ENCODE results near the gene CHRND. TPM values are rescaled to one million over a fixed set of nuclear protein-coding genes. Genes with fewer than 3 reads are reported as not detected.

CHRND gene
- polyA plus RNA-seq, 1 donor from 2014 or later: not detected

- Histone ChIP-seq H3K27ac (ENCODE audit: low read length) (peak overlapping the region; percentile 65), H3K4me2 (ENCODE audit: low read length) (no peak overlapping the region), H3K9ac (ENCODE audit: low read length) (peak overlapping the region; percentile 51), H3K27me3 (ENCODE audit: insufficient read depth, low read depth, low read length) (peaks cover 10% of the 10 kb centered on the region), H3K79me2 (replicated peaks; ENCODE audit: insufficient read depth, low read length) (no peaks in the 10 kb centered on the region), H3K9me2 (ENCODE audit: insufficient read depth, low read length) (no peaks in the 10 kb centered on the region), H3K4me3 (ENCODE audit: low read length) (no peak overlapping the region), H4K20me1 (ENCODE audit: insufficient read depth) (no peaks in the 10 kb centered on the region), H2AFZ (ENCODE audit: low read depth, low read length) (peak overlapping the region; percentile 21), H3F3A (ENCODE audit: insufficient read depth, low read length, poor library complexity, severe bottlenecking) (peaks cover 5% of the 10 kb centered on the region), H3K9me3 (ENCODE audit: low read length) (no peaks in the 10 kb centered on the region), H3K36me3 (ENCODE audit: insufficient read depth, low read length) (no peaks in the 10 kb centered on the region)
- TF ChIP-seq EP300 (conservative IDR thresholded peaks at IDR 0.05; ENCODE audit: poor library complexity, severe bottlenecking) (no peak), TAF1 (IDR thresholded peaks at IDR 0.05; ENCODE audit: low read depth) (peak; percentile 20)
These were observed 20.1 kb upstream of the CHRND start for GRCh38 chr2:232505856-232506255.

GRCh38 chr2:232506709-232507108, 19.3 kb upstream of the CHRND start:
- no peaks in the 10 kb centered on the region for H3K79me2 ChIP-seq (replicated peaks; ENCODE audit: insufficient read depth, low read length)
- no peak overlapping the region for H2AFZ ChIP-seq (ENCODE audit: low read depth, low read length)
- H3K27ac ChIP-seq (ENCODE audit: low read length): peak overlapping the region; percentile 65
- H3K27me3 ChIP-seq (ENCODE audit: insufficient read depth, low read depth, low read length): peaks cover 10% of the 10 kb centered on the region
- no peak overlapping the region for H3K4me3 ChIP-seq (ENCODE audit: low read length)
- H3K36me3 ChIP-seq (ENCODE audit: insufficient read depth, low read length): no peaks in the 10 kb centered on the region
- H3K9me3 ChIP-seq (ENCODE audit: low read length): no peaks in the 10 kb centered on the region
- H4K20me1 ChIP-seq (ENCODE audit: insufficient read depth): no peaks in the 10 kb centered on the region
- TF ChIP-seq SMC3 (conservative IDR thresholded peaks at IDR 0.05; ENCODE audit: poor library complexity) (no peak), CTCF (IDR thresholded peaks at IDR 0.05; ENCODE audit: poor library complexity, severe bottlenecking) (no peak), REST (IDR thresholded peaks at IDR 0.05; ENCODE audit: borderline replicate concordance) (no peak), RAD21 (conservative IDR thresholded peaks at IDR 0.05) (no peak), EP300 (conservative IDR thresholded peaks at IDR 0.05; ENCODE audit: poor library complexity, severe bottlenecking) (no peak), MXI1 (conservative IDR thresholded peaks at IDR 0.05; ENCODE audit: poor library complexity, severe bottlenecking) (no peak)
- H3K4me2 ChIP-seq (ENCODE audit: low read length): no peak overlapping the region
- no peaks in the 10 kb centered on the region for H3K9me2 ChIP-seq (ENCODE audit: insufficient read depth, low read length)
- H3F3A ChIP-seq (ENCODE audit: insufficient read depth, low read length, poor library complexity, severe bottlenecking): peaks cover under 1% of the 10 kb centered on the region
- H3K9ac ChIP-seq (ENCODE audit: low read length): peak overlapping the region; percentile 51

- Histone ChIP-seq H3K9ac (ENCODE audit: low read length) (peak overlapping the region; percentile 21), H4K20me1 (ENCODE audit: insufficient read depth) (no peaks in the 10 kb centered on the region), H3K4me3 (ENCODE audit: low read length) (no peak overlapping the region), H3F3A (ENCODE audit: insufficient read depth, low read length, poor library complexity, severe bottlenecking) (no peaks in the 10 kb centered on the region), H3K79me2 (replicated peaks; ENCODE audit: insufficient read depth, low read length) (no peaks in the 10 kb centered on the region), H3K9me3 (ENCODE audit: low read length) (no peaks in the 10 kb centered on the region), H3K4me2 (ENCODE audit: low read length) (no peak overlapping the region), H3K27ac (ENCODE audit: low read length) (no peak overlapping the region), H3K9me2 (ENCODE audit: insufficient read depth, low read length) (no peaks in the 10 kb centered on the region), H3K27me3 (ENCODE audit: insufficient read depth, low read depth, low read length) (peaks cover 8% of the 10 kb centered on the region), H2AFZ (ENCODE audit: low read depth, low read length) (no peak overlapping the region), H3K36me3 (ENCODE audit: insufficient read depth, low read length) (no peaks in the 10 kb centered on the region)
- TF ChIP-seq REST (IDR thresholded peaks at IDR 0.05; ENCODE audit: borderline replicate concordance): no peak
- no peak for TF ChIP-seq TAF1 (IDR thresholded peaks at IDR 0.05; ENCODE audit: low read depth)
- no peak for TF ChIP-seq EP300 (conservative IDR thresholded peaks at IDR 0.05; ENCODE audit: poor library complexity, severe bottlenecking)
- no peak for TF ChIP-seq CTCF (IDR thresholded peaks at IDR 0.05; ENCODE audit: poor library complexity, severe bottlenecking)
- TF ChIP-seq POLR2AphosphoS5 (IDR thresholded peaks at IDR 0.05): no peak
- no peak for TF ChIP-seq SMC3 (conservative IDR thresholded peaks at IDR 0.05; ENCODE audit: poor library complexity)
- TF ChIP-seq EZH2 (IDR thresholded peaks at IDR 0.05; ENCODE audit: borderline replicate concordance, insufficient read depth, low read length, poor library complexity, severe bottlenecking): no peak
- no peak for TF ChIP-seq MXI1 (conservative IDR thresholded peaks at IDR 0.05; ENCODE audit: poor library complexity, severe bottlenecking)
- no peak for TF ChIP-seq RAD21 (conservative IDR thresholded peaks at IDR 0.05)
These were observed 17.7 kb upstream of the CHRND start for GRCh38 chr2:232508251-232508650.

Data from neural cell (in vitro differentiated cells).